ENCODE data around the gene COL15A1.

DNA sequence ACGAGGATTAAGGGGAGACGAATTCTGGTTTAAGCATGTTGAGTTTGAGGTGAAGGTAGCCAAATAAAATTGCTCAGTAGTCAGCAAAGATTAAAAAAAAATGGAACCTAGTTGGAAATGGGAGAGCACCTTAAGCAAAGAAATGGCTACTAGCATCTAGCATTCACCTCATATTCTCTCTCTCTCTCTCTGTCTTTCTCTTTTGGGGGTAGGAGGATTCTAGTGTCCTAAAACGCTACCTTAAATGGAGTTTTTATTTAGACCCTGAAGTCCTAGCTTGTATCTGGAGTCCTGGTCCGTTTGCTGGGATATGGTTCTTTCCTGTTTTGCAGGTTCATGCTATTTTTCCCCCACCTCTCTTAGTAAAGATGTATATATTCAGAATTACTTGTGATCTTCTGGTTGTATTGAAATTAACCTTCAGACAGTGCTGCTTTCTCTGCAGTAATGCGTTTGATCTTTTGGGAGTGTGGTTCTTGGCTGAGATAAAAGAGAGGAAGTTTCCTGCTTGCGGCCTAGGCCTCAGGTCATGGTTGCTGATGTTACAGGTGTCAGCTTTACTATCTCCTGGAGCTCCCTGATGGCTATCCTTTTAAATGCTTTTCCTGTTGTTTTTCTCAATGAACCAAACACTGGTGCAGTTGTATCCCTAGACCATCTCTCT is 169.2 kb downstream of the COL15A1 start:
- no peak for TF ChIP-seq CTCF (IDR thresholded peaks at IDR 0.05)
- no peak for TF ChIP-seq EZH2 (IDR thresholded peaks at IDR 0.05; ENCODE audit: borderline replicate concordance, insufficient read depth, low read depth, low read length, poor library complexity, severe bottlenecking)
